HEK293 (cell line): Measurements from ENCODE around the gene PHYKPL.
A peak's percentile ranks its signal among the peaks of the same experiment; 100 is the strongest.

Source experiments
- CTCF ChIA-PET: fragments of 350-600 bp; formaldehyde crosslinking; extraction: SDS; loops from one replicate; lab custom pipeline; 2021; ENCODE audit warnings: antibody characterized with exemption; lab: Yijun Ruan, JAX
- POLR2A ChIA-PET: fragments of 300-600 bp; formaldehyde crosslinking; extraction: SDS; loops from one replicate; lab custom pipeline; 2020; ENCODE audit warnings: antibody characterized with exemption, inconsistent platforms; lab: Yijun Ruan, JAX
- H3K27ac ChIP-seq: fragments of 200-500 bp; sonication (Bioruptor generic); 2 replicates; pipeline ENCODE4 v1.5.1; 2014; ENCODE audit warnings: low read depth, low read length, control low read depth, inconsistent platforms; ENCODE audit errors: extremely low read depth
- H3K36me3 ChIP-seq, 2 experiments: fragments of 200-500 bp in 1 of 2; sonication (Bioruptor generic) in 1 of 2; 1 replicate in 1 of 2; 2 replicates in 1 of 2; pipeline ENCODE4 v1.5.1; 2014 to 2017; ENCODE audit warnings: inconsistent platforms in 2 of 2, low read length in 2 of 2; ENCODE audit not compliant: control insufficient read depth in 2 of 2, insufficient read depth in 1 of 2
- H3K4me1 ChIP-seq: fragments of 200-500 bp; sonication (Bioruptor generic); 2 replicates; pipeline ENCODE4 v1.5.1; 2014; ENCODE audit warnings: mild to moderate bottlenecking, low read length, inconsistent platforms; ENCODE audit not compliant: control insufficient read depth, insufficient read depth
- H3K4me3 ChIP-seq: 2 replicates; pipeline ENCODE4 v1.5.1; 2011; ENCODE audit warnings: low read depth, mild to moderate bottlenecking, control low read depth, low read length, moderate library complexity
- H3K9me3 ChIP-seq: fragments of 200-500 bp; sonication (Bioruptor generic); 2 replicates; pipeline ENCODE4 v1.5.1; 2014; ENCODE audit warnings: low read depth, low read length, inconsistent platforms; ENCODE audit not compliant: control insufficient read depth, insufficient read depth
- BCL6B ChIP-seq: fragments of 450-650 bp; formaldehyde crosslinking; IDR thresholded peaks from 2 replicates; pipeline ENCODE4 v1.5.1; 2017; ENCODE audit warnings: missing biosample characterization, missing genetic modification characterization
- FEZF1 ChIP-seq: fragments of 450-650 bp; formaldehyde crosslinking; IDR thresholded peaks from 2 replicates; pipeline ENCODE4 v1.5.1; 2016; ENCODE audit warnings: missing biosample characterization, missing genetic modification characterization
- IKZF3 ChIP-seq: fragments of 450-650 bp; IDR thresholded peaks from 2 replicates; pipeline ENCODE4 v1.5.0; 2018; ENCODE audit warnings: missing biosample characterization, mild to moderate bottlenecking, missing genetic modification characterization, moderate library complexity
- PRDM10 ChIP-seq: fragments of 450-650 bp; formaldehyde crosslinking; IDR thresholded peaks from 2 replicates; pipeline ENCODE4 v1.5.1; 2016; ENCODE audit warnings: missing biosample characterization, missing genetic modification characterization
- REST ChIP-seq: fragments of 450-650 bp; formaldehyde crosslinking; IDR thresholded peaks from 2 replicates; pipeline ENCODE4 v1.5.1; 2016; ENCODE audit warnings: missing biosample characterization, missing genetic modification characterization
- TCF7L2 ChIP-seq: IDR thresholded peaks from 2 replicates; pipeline ENCODE4 v1.6.1; 2011; ENCODE audit warnings: low read depth, mild to moderate bottlenecking, inconsistent platforms, low read length, moderate library complexity, borderline replicate concordance
- ZBTB44 ChIP-seq: fragments of 450-650 bp; IDR thresholded peaks from 2 replicates; pipeline ENCODE4 v1.5.1; 2018; ENCODE audit warnings: missing biosample characterization, mild to moderate bottlenecking, missing genetic modification characterization
- ZNF10 ChIP-seq: fragments of 450-650 bp; formaldehyde crosslinking; IDR thresholded peaks from 2 replicates; pipeline ENCODE4 v1.5.1; 2017; ENCODE audit warnings: missing biosample characterization, missing genetic modification characterization
- ZNF112 ChIP-seq: fragments of 450-650 bp; formaldehyde crosslinking; IDR thresholded peaks from 2 replicates; pipeline ENCODE4 v1.5.0; 2017; ENCODE audit warnings: missing biosample characterization, missing genetic modification characterization
- ZNF223 ChIP-seq: fragments of 450-650 bp; formaldehyde crosslinking; IDR thresholded peaks from 2 replicates; pipeline ENCODE4 v1.5.1; 2016; ENCODE audit warnings: missing biosample characterization, missing genetic modification characterization
- ZNF239 ChIP-seq: fragments of 450-650 bp; formaldehyde crosslinking; IDR thresholded peaks from 2 replicates; pipeline ENCODE4 v1.5.1; 2016; ENCODE audit warnings: missing biosample characterization, missing genetic modification characterization
- ZNF354C ChIP-seq: fragments of 450-650 bp; formaldehyde crosslinking; IDR thresholded peaks from 2 replicates; pipeline ENCODE4 v1.5.1; 2016; ENCODE audit warnings: missing biosample characterization, missing genetic modification characterization, low read depth, borderline replicate concordance
- ZNF426 ChIP-seq: fragments of 450-650 bp; formaldehyde crosslinking; IDR thresholded peaks from 2 replicates; pipeline ENCODE4 v1.5.1; 2017; ENCODE audit warnings: missing biosample characterization, missing genetic modification characterization, mild to moderate bottlenecking, inconsistent platforms, moderate library complexity
- ZNF433 ChIP-seq: fragments of 450-650 bp; formaldehyde crosslinking; IDR thresholded peaks from 2 replicates; pipeline ENCODE4 v1.5.1; 2016; ENCODE audit warnings: missing biosample characterization, missing genetic modification characterization, low read depth
- ZNF530 ChIP-seq: fragments of 450-650 bp; formaldehyde crosslinking; IDR thresholded peaks from 2 replicates; pipeline ENCODE4 v1.5.1; 2016; ENCODE audit warnings: low read depth, missing biosample characterization, missing genetic modification characterization
- ZNF549 ChIP-seq: fragments of 450-650 bp; IDR thresholded peaks from 2 replicates; pipeline ENCODE4 v1.5.1; 2018; ENCODE audit warnings: missing biosample characterization, missing genetic modification characterization, mild to moderate bottlenecking, inconsistent platforms, moderate library complexity
- ZNF600 ChIP-seq: fragments of 450-650 bp; formaldehyde crosslinking; IDR thresholded peaks from 2 replicates; pipeline ENCODE4 v1.5.1; 2016; ENCODE audit warnings: missing biosample characterization, missing genetic modification characterization
- ZNF621 ChIP-seq: fragments of 450-650 bp; formaldehyde crosslinking; IDR thresholded peaks from 2 replicates; pipeline ENCODE4 v1.5.1; 2017; ENCODE audit warnings: missing biosample characterization, missing genetic modification characterization
- ZNF677 ChIP-seq: fragments of 450-650 bp; IDR thresholded peaks from 2 replicates; pipeline ENCODE4 v1.5.0; 2018; ENCODE audit warnings: missing biosample characterization, mild to moderate bottlenecking, missing genetic modification characterization, moderate library complexity
- ZNF747 ChIP-seq: fragments of 450-650 bp; formaldehyde crosslinking; IDR thresholded peaks from 2 replicates; pipeline ENCODE4 v1.5.1; 2016; ENCODE audit warnings: missing biosample characterization, missing genetic modification characterization
- ZNF837 ChIP-seq: fragments of 450-650 bp; formaldehyde crosslinking; IDR thresholded peaks from 2 replicates; pipeline ENCODE4 v1.5.1; 2016; ENCODE audit warnings: missing biosample characterization, missing genetic modification characterization
- ZSCAN16 ChIP-seq: fragments of 450-650 bp; formaldehyde crosslinking; IDR thresholded peaks from 2 replicates; pipeline ENCODE4 v1.5.1; 2016; ENCODE audit warnings: missing biosample characterization, missing genetic modification characterization
- TF ChIP-seq, protein P1 (sequence below): fragments of 450-650 bp; formaldehyde crosslinking; IDR thresholded peaks from 2 replicates; pipeline ENCODE4 v1.5.1; 2016; ENCODE audit warnings: missing biosample characterization, missing genetic modification characterization

Gene PHYKPL

GRCh38 chr5:178211095-178212048 lies 21.2 kb downstream of the PHYKPL start (continued):
- TF ChIP-seq ZNF621 (tag by site-specific recombination) (no peak), ZBTB44 (tag by site-specific recombination) (no peak), ZNF600 (tag by site-specific recombination) (peak; percentile 46; the same call in 1 of the 2 replicates), ZNF530 (tag by site-specific recombination) (no peak), ZNF837 (tag by site-specific recombination) (no peak)
- TF ChIP-seq, protein P1, sequence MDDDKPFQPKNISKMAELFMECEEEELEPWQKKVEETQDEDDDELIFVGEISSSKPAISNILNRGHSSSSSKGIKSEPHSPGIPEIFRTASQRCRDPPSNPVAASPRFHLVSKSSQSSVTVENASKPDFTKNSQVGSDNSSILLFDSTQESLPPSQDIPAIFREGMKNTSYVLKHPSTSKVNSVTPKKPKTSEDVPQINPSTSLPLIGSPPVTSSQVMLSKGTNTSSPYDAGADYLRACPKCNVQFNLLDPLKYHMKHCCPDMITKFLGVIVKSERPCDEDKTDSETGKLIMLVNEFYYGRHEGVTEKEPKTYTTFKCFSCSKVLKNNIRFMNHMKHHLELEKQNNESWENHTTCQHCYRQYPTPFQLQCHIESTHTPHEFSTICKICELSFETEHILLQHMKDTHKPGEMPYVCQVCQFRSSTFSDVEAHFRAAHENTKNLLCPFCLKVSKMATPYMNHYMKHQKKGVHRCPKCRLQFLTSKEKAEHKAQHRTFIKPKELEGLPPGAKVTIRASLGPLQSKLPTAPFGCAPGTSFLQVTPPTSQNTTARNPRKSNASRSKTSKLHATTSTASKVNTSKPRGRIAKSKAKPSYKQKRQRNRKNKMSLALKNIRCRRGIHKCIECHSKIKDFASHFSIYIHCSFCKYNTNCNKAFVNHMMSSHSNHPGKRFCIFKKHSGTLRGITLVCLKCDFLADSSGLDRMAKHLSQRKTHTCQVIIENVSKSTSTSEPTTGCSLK (tag by site-specific recombination), result no peak
- TF ChIP-seq, all 188 proteins: peak for 4

GRCh38 chr5:178210686-178211085 lies 21.9 kb downstream of the PHYKPL start:
- no peaks in the 10 kb centered on the region for H3K9me3 ChIP-seq
- peaks cover 20 to 100% of the 10 kb centered on the region in 2 experiments for H3K36me3 ChIP-seq
- H3K4me1 ChIP-seq, result peaks cover 6% of the 10 kb centered on the region; the same call in 1 of the 2 replicates
- CTCF ChIA-PET, result interaction anchor here (0.9 kb wide), 1 partner anchor 18 kb away, joined by 4 read pairs; no protein-coding TSS in a partner anchor
- no peak overlapping the region for H3K27ac ChIP-seq
- POLR2A ChIA-PET, result interaction anchor here (0.7 to 0.9 kb wide), 2 partner anchors 9 to 26 kb away, joined by 3 to 4 read pairs; no protein-coding TSS in a partner anchor
- no peak overlapping the region for H3K4me3 ChIP-seq
- TF ChIP-seq FEZF1 (tag by site-specific recombination) (no peak), ZNF354C (tag by site-specific recombination) (no peak), REST (tag by site-specific recombination) (no peak), BCL6B (tag by site-specific recombination) (no peak), ZNF677 (tag by site-specific recombination) (no peak), IKZF3 (tag by site-specific recombination) (no peak), PRDM10 (tag by site-specific recombination) (no peak), TCF7L2 (no peak), ZNF747 (tag by site-specific recombination) (no peak), ZNF426 (tag by site-specific recombination) (no peak), ZNF112 (tag by site-specific recombination) (no peak), ZNF549 (tag by site-specific recombination) (no peak), ZNF223 (tag by site-specific recombination) (no peak), ZSCAN16 (tag by site-specific recombination) (no peak), ZNF433 (tag by site-specific recombination) (no peak), ZNF10 (tag by site-specific recombination) (no peak), ZNF239 (no peak), ZNF600 (tag by site-specific recombination) (no peak)
